Hypothalamus (tissue), 51 donors: Measurements from ENCODE around the gene NISCH.

Source experiments
- DNase-seq, 51 donors: peaks; one replicate each; lab custom pipeline; 2025; lab: John Stamatoyannopoulos, UW

Gene NISCH

GRCh38 chr3:52468336-52468735, 12.9 kb downstream of the NISCH start:
- DNase-seq = no peak

- DNase-seq = no peak
Measured at GRCh38 chr3:52469001-52469400, 13.6 kb downstream of the NISCH start.

- DNase-seq = no peak
Measured at GRCh38 chr3:52470920-52471319, 15.5 kb downstream of the NISCH start.

GRCh38 chr3:52471371-52472238, 16.2 kb downstream of the NISCH start:
- peak in 31 of 51 donors; percentile 7 to 75 (median 37) for DNase-seq

GRCh38 chr3:52472239-52473000, 17.0 kb downstream of the NISCH start:
- DNase-seq = no peak

- DNase-seq = no peak
Measured at GRCh38 chr3:52473026-52473425, 17.6 kb downstream of the NISCH start.

GRCh38 chr3:52477076-52477795, 21.8 kb downstream of the NISCH start:
- DNase-seq = no peak

- DNase-seq = no peak
Measured at GRCh38 chr3:52477796-52478095, 22.3 kb downstream of the NISCH start.

GRCh38 chr3:52479037-52479876, 23.9 kb downstream of the NISCH start:
- no peak for DNase-seq

- DNase-seq = no peak
Measured at GRCh38 chr3:52479877-52480575, 24.6 kb downstream of the NISCH start.

- peak in 1 of 51 donors; percentile 18 for DNase-seq
Measured at GRCh38 chr3:52480768-52481715, 25.6 kb downstream of the NISCH start.

- no peak for DNase-seq
Measured at GRCh38 chr3:52481819-52482521, 26.6 kb downstream of the NISCH start.

GRCh38 chr3:52483081-52483480, 27.7 kb downstream of the NISCH start:
- DNase-seq = no peak

GRCh38 chr3:52483577-52484381, 28.4 kb downstream of the NISCH start:
- DNase-seq = no peak

GRCh38 chr3:52484680-52485461, 29.5 kb downstream of the NISCH start:
- no peak for DNase-seq

- DNase-seq = no peak
Measured at GRCh38 chr3:52487050-52487787, 31.8 kb downstream of the NISCH start.
